ENCODE data around the gene LPXN.

The LPXN gene

GRCh38 chr11:58575377-58576020 lies at the start of gene LPXN:
LPXN (minus strand) TSS chr11:58575856; CDS start chr11:58575772, 84 bp downstream.
- DNase-seq: no peak

- DNase-seq: no peak
Observed at GRCh38 chr11:58625086-58625485, 49.4 kb upstream of the LPXN start.

- DNase-seq: no peak
Observed at GRCh38 chr11:58622344-58622743, 46.7 kb upstream of the LPXN start, which contains the start of gene CNTF. CNTF (plus strand) TSS chr11:58622665; CDS start chr11:58622753, 88 bp downstream.

- no peak for DNase-seq
Observed at GRCh38 chr11:58621586-58622262, 46.1 kb upstream of the LPXN start.

DNA sequence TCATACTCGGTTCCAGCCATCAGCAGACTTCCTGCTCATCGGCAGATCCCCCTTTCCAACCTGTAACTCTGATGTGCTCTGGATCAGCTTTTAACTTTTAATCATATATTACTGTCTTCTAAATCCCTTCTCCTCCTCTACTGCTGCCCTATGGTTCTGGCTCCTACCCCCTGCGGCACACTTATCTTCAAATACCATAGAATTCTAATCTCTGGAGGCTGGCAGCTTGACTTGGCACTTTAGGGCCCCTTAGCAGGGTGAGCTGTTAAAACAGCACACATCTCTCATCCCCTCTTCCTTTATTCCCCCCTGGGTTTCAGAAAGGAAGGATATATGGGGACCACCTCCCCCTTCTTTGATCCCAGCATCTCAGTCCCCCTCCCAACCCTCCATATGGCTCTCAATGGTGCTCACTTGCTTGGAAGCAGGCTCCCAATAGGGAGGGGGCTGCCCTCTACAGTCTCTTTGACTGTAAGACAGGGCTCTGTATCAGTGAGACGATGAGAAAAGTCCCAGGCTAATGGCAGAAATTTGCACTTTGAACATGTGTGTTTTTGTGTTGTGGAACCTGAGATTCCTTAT lies 42.4 kb upstream of the LPXN start:
- DNase-seq: no peak

DNA sequence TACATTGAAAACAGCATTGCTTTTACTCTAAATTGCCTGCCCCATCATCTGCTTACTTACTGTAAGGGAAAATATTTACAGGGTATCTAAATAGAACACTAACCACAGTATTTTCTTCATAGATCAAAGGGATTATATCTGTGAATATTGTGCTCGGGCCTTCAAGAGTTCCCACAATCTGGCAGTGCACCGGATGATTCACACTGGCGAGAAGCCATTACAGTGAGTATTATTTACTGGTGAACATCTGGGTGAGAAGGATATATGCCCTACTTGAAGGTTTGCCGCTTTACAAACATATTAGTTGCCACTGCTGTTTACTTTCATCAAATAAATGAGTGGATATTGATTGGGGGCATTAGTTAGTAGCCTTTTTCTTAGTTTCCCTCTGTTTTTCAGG lies 40.9 kb upstream of the LPXN start:
- DNase-seq: peak; percentile 2 to 32

- no peak for DNase-seq
Observed at GRCh38 chr11:58615559-58615958, 39.9 kb upstream of the LPXN start.

GRCh38 chr11:58613228-58613627 lies 37.6 kb upstream of the LPXN start:
- no peak for DNase-seq

DNA sequence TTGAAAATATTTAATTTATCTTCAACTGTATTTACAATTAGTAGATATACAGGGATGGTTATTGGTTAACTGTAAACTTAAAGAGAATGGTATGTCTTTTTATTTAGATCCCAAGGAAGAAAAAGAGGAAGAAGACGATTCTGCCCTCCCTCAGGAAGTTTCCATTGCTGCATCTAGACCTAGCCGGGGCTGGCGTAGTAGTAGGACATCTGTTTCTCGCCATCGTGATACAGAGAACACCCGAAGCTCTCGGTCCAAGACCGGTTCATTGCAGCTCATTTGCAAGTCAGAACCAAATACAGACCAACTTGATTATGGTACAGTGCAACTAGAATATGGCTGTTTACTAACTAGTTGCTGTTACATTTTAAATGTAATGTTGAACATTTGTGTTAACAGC lies 34.1 kb upstream of the LPXN start:
- DNase-seq: no peak

DNA sequence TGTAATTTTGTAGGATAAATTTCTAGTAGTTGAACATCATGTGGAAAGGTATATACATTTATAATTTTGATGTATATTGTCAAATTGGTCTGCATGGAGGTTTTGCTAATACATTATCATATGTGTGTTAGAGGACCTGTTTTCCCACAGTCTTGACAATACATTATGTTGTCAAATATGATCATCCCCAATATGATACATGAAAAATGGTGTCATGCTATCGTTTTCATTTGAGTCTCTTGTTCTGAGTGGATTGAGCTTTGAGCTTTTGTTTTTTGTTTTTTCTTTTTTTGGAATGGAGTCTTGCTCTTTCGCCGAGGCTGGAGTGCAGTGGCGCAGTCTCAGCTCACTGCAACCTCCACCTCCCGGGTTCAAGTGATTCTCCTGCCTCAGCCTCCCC lies 32.7 kb upstream of the LPXN start:
- DNase-seq: no peak

DNA sequence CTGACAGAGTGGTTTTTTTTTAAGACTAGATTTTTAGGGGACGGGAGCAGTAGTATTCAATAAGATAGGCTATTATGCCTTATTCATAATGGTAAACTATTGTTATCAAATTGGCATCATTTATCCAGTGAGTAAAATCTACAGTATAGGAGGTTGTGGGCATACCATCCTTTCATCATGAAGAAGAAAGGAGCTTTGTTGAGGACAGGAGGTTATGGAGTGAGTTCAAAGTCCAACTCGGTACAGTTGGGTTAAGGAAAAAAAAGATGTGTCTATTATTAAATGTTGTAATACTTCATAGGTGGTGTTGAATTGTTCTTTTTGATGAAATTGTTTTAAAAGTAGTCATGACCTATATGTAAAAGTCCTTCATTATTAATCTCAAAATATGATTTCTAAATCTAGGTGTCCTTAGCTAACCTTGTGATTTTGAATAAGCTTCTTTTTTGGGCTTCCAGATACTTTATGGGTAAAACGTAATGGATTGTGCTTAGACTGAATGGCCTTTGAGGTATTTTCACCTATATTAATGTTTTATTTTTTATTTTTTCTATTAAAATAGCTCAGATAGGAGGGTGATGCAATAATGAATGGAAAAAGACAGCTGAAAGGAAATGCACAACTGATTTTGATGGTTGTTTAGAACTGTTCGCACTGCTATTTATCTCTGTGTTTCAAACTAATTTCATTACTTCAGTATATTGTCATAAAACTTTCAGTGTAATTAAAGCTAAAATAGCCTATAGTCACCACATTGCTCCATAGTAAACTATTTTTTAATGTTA lies 31.5 kb upstream of the LPXN start:
- DNase-seq: no peak

- DNase-seq: no peak
Observed at GRCh38 chr11:58600510-58600909, 24.9 kb upstream of the LPXN start.

GRCh38 chr11:58597486-58598144 lies 22.0 kb upstream of the LPXN start:
- no peak for DNase-seq

- no peak for DNase-seq
Observed at GRCh38 chr11:58596621-58597020, 21.0 kb upstream of the LPXN start.

DNA sequence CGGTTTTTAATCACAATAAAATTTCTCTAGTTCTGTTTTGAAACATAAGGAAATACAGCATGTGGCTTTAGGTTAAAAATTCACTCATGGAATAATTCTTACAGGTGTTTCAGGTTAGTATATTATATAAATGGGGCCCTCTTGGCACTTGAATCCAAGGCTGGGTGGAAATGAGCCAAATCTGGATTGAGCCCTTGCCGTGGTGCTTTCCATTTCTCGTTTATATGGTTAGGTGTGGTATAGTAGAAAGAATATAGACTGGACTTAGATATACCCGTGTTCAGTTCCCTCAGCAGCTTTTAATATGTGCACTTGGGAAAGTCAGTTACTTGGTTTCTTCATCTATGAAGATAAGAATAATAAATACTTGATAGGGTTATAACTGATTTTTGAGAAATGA lies 19.2 kb upstream of the LPXN start:
- DNase-seq: no peak

GRCh38 chr11:58592760-58593472 lies 17.3 kb upstream of the LPXN start:
- DNase-seq: no peak

DNA sequence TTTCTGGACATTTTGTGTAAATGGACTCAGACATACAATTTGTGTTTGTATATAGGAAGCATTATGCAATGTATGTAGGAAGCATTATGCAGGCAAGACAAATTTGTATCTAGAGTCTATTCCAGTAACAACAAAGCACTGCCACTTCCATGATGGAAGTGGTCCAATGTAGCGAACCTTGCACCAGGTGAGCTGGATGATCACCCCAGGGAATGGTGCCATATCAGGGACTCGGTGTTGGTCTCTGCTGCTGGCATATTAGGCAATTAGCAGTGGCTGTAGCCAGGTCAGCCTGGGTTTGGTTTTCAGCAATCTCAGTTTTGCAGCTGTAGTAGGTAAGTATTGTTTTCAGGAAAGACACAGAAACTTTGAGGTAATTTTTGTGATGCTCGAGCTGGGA lies 16.0 kb upstream of the LPXN start:
- no peak for DNase-seq

DNA sequence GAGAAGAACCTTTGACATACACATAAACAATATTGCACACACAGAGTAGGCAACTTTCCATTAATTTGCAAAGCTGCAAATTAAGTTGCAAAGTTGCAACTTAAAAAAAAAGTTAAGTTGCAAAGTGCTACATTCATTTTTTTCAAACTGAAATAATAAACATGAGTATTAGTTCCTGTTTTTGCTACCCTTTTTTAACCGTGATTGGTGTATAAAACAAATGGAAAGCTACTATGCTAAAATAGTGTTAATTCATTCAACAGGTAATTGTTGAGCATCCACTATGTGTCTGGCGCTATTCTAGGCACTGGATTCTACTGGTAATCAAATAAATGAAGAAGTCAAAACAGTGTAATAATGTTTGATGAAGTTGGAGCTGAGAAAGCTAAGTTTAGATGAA lies 11.3 kb upstream of the LPXN start:
- DNase-seq: no peak

- no peak for DNase-seq
Observed at GRCh38 chr11:58582437-58582836, 6.8 kb upstream of the LPXN start.

DNA sequence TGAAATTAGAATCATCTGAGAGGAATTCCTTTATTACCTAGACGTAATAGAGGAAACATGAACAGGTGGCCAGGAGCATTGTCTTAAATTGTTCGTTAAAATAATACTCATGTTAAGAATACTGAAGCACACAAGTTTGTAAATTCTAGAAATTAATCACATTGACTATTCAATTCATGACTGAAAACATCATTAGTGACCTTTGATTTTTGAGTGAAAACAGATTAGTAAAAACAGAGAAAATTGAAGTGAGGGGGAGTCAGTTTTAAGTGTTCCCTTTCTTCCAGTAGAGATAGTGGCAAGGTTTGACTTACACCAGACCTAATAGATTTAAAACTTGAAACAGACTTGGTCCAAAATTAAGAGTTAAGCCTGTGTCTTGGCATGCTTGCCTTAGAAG lies 4.7 kb upstream of the LPXN start:
- DNase-seq: no peak

DNA sequence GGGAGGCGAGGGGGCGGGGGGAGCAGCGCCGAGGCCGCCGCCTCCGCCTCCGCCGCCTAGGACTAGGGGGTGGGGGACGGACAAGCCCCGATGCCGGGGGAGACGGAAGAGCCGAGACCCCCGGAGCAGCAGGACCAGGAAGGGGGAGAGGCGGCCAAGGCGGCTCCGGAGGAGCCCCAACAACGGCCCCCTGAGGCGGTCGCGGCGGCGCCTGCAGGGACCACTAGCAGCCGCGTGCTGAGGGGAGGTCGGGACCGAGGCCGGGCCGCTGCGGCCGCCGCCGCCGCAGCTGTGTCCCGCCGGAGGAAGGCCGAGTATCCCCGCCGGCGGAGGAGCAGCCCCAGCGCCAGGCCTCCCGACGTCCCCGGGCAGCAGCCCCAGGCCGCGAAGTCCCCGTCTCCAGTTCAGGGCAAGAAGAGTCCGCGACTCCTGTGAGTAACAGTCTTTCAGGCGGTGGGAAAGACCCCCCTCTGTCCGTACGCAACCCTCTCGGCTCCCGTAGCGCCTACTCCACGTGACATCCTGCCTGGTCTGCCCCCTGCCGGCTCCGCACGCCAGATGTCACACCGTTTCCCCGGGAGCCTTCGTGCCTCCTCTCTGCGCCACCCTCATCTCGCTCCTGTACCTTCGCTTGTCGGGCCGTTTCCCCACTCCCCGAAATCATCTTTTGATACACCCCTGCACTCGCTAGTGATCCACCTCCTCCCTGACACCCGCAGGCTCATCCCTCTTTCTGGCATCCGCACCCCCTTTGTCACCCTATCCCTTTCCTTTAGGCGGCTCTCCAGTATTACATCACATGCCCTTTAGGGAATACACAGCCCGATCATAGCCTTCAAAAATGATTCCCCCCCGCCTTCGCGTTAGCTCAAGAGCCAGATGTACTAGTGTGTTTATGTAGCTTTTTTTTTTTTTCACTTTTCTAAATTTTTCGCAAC lies 3.8 kb upstream of the LPXN start:
- peak; percentile 69 to 84 for DNase-seq
